HG03575 (cell line): ENCODE data around the gene FALEC.

ENCODE experiments used
- ATAC-seq: cut with Tn5 transposase; IDR thresholded peaks from one replicate; pipeline ENCODE4 v1.9.1; 2021; ENCODE audit not compliant: unreplicated experiment, insufficient number of reproducible peaks, low FRiP score; ENCODE audit errors: extremely low read depth

Gene FALEC

DNA sequence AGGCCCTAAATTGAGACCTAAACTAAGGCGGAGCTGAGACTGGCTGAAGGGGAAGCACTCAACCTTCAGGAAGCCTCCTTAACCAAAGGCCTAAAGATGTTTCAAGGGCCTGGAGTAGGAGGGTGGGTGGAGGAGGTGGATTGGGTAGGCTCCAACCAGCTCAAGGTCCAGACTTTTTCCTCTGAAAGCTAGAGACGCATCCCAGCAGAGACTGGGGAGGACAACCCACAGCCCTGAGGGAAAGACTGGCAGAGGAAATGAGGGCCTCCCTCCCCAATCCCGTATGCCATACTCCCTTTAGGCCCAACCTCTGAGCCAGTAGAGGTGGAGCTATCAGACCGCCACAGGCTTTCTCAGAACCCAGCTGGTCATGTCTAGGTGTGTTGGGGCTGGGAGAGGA lies 6.6 kb upstream of the FALEC start:
- no peak for ATAC-seq

GRCh38 chr1:150511551-150511950 lies 4.0 kb upstream of the FALEC start:
- no peak for ATAC-seq

DNA sequence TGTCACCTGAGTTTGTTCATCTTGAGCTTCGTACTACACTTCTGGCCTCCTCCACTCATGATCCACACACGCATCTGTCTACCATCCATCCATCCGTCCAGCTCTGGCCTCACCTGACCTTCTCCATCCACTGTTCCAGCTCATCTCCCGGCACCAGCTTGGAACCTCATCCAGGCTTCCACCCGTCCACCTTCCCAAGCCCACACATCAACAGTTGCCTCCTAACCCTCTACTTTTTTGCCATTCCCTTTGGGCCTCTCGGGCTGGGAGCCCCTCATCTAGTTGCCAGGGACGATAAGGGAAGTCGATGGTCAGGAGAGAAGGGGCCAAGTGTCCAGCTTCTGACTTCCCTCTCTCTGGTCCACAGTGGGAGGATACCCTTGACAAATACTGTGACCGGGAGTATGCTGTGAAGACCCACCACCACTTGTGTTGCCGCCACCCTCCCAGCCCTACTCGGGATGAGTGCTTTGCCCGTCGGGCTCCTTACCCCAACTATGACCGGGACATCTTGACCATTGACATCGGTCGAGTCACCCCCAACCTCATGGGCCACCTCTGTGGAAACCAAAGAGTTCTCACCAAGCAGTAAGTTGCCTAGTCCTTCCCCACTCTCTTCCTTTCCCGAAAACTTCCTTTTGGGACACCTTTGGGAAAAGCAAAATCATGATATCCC lies 3.4 kb upstream of the FALEC start:
- no peak for ATAC-seq

DNA sequence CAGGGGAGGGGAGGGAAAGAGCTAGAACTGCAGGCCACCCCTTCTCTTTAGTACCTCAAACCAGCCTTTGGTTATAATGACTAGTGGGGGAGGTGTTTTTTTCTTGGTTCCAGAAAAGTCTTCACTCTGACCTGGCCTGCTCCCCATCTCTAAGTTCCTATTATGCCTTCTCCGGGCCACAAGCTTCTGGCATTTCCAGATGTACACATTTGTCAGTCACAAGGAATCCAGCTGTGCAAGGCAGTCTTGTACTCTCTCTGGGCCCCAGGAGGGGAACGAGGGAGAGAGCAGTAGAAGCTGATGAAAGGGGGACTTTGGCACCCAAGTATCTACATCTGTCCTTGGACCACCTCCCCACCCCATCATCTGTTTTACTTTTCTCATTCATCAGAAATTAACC lies 2.7 kb upstream of the FALEC start:
- no peak for ATAC-seq

DNA sequence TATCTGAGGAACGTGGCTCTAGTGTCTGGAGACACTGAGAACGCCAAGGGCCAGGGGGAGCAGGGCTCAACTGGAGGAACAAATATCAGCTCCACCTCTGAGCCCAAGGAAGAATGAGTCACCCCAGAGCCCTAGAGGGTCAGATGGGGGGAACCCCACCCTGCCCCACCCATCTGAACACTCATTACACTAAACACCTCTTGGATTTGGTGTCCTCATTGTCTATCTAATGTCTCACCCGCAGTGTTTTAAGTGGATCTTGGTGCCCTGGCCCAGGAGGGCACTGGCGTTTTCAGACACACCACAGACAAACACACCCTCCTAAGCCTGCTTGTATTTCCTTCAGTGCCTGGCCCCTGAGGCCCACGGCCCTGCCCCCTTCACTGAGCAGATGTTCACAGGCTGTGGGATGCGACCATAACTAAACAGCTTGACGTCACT lies 2.2 kb upstream of the FALEC start:
- no peak for ATAC-seq

GRCh38 chr1:150514260-150514659 lies 1.3 kb upstream of the FALEC start:
- ATAC-seq, result no peak

GRCh38 chr1:150514913-150515327 lies 632 bp upstream of the FALEC start:
- ATAC-seq, result no peak

GRCh38 chr1:150516050-150516591 lies 569 bp downstream of the FALEC start:
- ATAC-seq, result no peak

- ATAC-seq, result no peak
Measured at GRCh38 chr1:150516616-150517015, 1.1 kb downstream of the FALEC start.

- ATAC-seq, result no peak
Measured at GRCh38 chr1:150521196-150521968, 5.8 kb downstream of the FALEC start.

DNA sequence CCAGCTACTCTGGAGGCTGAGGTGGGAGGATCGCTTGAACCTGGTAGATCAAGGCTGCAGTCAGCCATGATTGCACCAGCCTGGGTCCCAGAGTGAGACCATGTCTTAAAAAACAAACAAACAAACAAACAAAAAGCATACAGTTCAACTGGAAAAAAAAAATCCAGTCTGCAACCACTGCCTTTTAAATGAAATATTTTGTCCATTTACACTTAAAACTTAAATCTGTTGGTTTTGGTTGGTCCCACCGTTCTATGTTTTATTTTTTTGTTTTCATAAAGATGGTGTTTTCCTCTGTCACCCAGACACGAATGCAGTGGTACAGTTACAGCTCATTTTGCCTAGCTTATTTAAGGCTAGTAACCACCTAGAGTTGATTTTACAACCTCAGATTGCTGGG lies 9.8 kb downstream of the FALEC start:
- no peak for ATAC-seq

DNA sequence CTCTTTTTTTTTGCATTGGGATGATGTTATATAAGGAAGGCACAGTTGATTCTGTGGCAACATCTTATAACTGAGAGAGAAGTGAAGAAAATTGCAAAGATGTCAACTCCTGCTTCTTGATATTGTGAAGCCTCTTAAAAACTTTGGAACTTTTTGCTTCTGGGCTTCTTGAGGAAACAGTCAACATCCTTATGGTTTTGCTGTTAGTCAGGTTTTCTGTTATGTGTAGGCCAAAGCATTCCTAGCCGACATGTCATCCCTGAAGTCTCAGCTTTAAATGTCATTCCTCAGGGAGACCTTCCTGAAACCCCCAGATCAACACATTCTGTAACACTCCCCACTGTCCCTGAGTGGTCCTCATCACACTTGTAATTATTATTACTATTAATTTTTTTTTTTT lies 12.6 kb downstream of the FALEC start:
- no peak for ATAC-seq

DNA sequence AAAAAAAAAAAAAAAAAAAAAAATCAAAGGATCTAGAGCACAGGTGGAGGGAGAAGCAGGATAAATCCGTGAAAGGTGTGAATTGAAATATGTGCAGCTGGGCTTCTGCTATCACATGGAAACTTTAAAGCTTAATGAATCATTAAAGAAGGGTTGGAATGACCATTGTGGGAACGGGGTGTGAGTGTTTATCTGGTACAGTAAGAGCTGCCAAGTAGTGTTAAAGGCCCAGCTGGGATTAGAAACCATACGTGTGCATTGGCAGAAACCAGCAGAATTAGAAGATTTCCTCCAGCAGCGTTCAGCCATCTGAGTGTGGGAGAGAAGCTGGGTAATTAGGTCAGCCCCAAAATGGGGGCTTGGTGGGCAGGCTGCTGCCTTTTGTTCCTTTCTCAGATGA lies 13.5 kb downstream of the FALEC start:
- ATAC-seq, result no peak

DNA sequence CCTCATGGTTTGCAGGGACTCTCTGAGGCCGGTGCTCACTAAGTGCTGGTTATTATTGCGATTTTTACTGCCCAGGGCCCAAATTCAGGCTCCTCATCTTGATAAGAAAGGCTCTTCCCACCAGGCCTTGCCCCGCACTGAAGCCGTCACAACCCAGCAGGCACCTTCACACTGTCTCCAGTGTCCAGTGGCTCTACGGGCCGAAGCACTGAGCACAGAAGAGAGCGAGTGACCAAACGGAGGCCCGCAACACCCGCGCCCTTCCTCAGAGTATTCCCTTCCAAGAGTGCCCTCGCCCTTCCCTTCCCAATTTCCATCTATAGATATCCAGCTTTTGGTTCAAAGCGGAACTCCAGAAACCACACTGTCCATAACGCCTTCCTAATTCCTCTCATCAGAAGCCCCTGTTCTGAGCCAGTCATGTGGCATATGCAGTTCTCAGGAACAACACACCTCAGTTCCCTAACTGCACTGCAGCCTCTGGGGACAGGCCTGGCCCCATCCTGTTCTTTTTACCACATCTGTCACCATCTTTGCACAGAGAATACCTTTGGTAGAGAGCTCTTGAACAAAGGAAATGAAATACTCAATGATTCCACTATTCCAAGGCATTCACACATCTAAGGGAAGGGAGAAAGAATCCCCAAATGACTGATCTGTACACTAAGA lies 15.1 kb downstream of the FALEC start:
- no peak for ATAC-seq

GRCh38 chr1:150532860-150533259 lies 17.3 kb downstream of the FALEC start:
- no peak for ATAC-seq

- ATAC-seq, result no peak
Measured at GRCh38 chr1:150534002-150534401, 18.4 kb downstream of the FALEC start.

DNA sequence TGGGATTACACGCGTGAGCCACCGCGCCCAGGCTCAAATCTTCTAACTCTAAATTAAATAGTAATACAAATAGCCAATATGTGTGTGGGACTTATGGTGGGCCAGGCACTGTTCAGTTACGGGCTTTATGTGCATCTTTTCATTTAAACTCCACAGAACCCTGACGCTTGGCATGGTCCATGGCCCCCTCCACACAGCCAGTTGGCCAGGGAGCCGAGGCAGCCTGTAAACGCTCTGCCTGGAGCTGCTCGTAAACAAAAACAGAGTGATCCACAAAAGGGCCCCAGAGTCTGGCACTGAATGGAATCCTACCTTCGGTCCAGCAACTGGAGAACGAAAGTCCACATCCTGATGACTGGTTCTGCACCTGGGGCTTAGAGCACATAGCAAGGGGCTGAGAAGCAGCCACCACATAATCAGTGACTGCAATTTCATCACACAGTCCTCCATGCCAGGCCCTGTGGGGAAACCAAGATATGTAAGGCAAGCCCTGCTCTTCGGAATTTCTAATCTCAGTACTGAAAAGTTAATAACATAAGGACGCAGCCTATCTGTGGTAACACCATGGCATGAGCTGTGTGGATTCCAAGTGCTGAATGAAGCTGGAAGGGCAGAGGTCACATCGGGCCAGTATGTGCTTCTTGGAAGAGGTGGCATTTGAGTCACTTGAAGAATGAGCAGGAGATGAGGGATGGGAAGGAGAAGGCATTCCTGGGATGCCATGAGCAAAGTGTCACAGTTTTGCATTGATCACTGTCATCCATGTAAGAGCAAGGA lies 20.1 kb downstream of the FALEC start:
- no peak for ATAC-seq

- no peak for ATAC-seq
Measured at GRCh38 chr1:150536836-150537731, 21.5 kb downstream of the FALEC start.
